ENCODE measurements around the gene ICA1. TPM values are rescaled to one million over a fixed set of nuclear protein-coding genes. Genes with fewer than 3 reads are reported as not detected.

The ICA1 gene
- total RNA-seq, 6 experiments from 2014 or later: not detected

DNA sequence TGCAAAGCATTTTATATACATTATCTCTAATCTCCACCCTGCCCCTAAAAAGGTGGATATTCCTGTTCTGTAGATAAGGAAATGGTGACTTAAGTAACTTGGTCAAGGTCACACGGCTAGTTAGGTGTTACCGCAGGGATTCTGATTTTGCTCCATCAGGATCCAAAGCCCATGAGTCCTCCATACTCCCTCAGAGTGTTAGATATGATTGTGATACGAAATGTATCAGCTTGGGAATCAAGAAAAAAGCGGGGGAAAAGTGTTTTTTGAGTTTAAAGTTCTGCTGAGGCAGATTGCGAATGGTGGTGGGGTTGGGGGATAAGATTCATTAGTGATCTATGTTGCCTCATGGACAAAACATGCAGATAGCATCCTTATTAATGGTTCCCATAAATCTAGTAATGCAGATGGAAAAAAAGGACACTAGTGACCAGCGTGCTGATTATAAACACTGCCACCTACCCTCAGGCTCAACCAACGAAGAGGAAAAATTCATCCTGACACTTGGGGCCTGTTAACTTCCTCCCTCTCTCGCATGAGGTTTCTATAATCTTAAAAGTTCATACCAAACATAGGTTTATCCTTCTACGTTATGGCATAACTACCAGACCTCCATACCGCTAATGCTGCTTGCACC lies 2.3 kb downstream of the ICA1 start:
- H3K4me1 Mint-ChIP-seq (ENCODE audit: low read depth): no peaks in the 10 kb centered on the region
- no peak overlapping the region for H3K27ac Mint-ChIP-seq
- H3K27me3 Mint-ChIP-seq (ENCODE audit: insufficient read depth): peaks cover 15% of the 10 kb centered on the region
- TF ChIP-seq, protein P1, sequence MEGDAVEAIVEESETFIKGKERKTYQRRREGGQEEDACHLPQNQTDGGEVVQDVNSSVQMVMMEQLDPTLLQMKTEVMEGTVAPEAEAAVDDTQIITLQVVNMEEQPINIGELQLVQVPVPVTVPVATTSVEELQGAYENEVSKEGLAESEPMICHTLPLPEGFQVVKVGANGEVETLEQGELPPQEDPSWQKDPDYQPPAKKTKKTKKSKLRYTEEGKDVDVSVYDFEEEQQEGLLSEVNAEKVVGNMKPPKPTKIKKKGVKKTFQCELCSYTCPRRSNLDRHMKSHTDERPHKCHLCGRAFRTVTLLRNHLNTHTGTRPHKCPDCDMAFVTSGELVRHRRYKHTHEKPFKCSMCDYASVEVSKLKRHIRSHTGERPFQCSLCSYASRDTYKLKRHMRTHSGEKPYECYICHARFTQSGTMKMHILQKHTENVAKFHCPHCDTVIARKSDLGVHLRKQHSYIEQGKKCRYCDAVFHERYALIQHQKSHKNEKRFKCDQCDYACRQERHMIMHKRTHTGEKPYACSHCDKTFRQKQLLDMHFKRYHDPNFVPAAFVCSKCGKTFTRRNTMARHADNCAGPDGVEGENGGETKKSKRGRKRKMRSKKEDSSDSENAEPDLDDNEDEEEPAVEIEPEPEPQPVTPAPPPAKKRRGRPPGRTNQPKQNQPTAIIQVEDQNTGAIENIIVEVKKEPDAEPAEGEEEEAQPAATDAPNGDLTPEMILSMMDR (IDR thresholded peaks at IDR 0.05): no peak
- H3K36me3 Mint-ChIP-seq (ENCODE audit: low read depth): no peaks in the 10 kb centered on the region
- H3K9me3 Mint-ChIP-seq: no peaks in the 10 kb centered on the region; the same call in 1 of the 2 replicates
- no peak for DNase-seq
- no peak overlapping the region for H3K4me3 Mint-ChIP-seq

- no peak overlapping the region for H3K4me3 Mint-ChIP-seq
- H3K4me1 Mint-ChIP-seq (ENCODE audit: low read depth): no peaks in the 10 kb centered on the region
- H3K9me3 Mint-ChIP-seq: no peaks in the 10 kb centered on the region; the same call in 1 of the 2 replicates
- no peak overlapping the region for H3K27ac Mint-ChIP-seq
- no peak for DNase-seq
- peaks cover 15% of the 10 kb centered on the region for H3K27me3 Mint-ChIP-seq (ENCODE audit: insufficient read depth)
- H3K36me3 Mint-ChIP-seq (ENCODE audit: low read depth): no peaks in the 10 kb centered on the region
- TF ChIP-seq, protein P1 (IDR thresholded peaks at IDR 0.05): no peak
Observed at GRCh38 chr7:8258734-8259133, 3.2 kb downstream of the ICA1 start.

DNA sequence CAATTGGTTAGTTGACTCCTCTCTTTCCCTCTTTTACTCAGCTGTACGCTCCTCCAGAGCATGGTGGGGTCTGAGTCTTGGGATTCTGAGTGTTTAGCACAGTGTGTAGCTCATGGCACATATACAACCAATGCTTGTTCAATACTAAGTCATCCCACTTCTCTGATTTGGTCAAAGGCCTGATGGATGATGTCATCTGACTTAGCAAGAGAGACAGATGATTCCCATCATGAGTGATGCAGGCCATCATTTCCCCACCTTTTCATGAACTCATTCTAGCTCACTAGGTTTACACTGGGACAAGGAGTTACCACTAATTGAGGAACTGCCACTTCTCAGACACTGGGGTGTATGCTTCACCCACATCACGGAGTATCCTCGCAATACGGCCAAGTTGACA lies 3.8 kb downstream of the ICA1 start:
- TF ChIP-seq, protein P1 (IDR thresholded peaks at IDR 0.05): no peak
- H3K9me3 Mint-ChIP-seq: no peaks in the 10 kb centered on the region; the same call in 1 of the 2 replicates
- no peak overlapping the region for H3K4me3 Mint-ChIP-seq
- no peak for DNase-seq
- no peaks in the 10 kb centered on the region for H3K4me1 Mint-ChIP-seq (ENCODE audit: low read depth)
- H3K36me3 Mint-ChIP-seq (ENCODE audit: low read depth): no peaks in the 10 kb centered on the region
- H3K27ac Mint-ChIP-seq: no peak overlapping the region
- peaks cover 14% of the 10 kb centered on the region for H3K27me3 Mint-ChIP-seq (ENCODE audit: insufficient read depth)

GRCh38 chr7:8255680-8256655 lies 6.0 kb downstream of the ICA1 start:
- Mint-ChIP-seq H3K4me3 (no peak overlapping the region), H3K4me1 (ENCODE audit: low read depth) (peaks cover 5% of the 10 kb centered on the region), H3K27me3 (ENCODE audit: insufficient read depth) (peaks cover 5% of the 10 kb centered on the region), H3K27ac (no peak overlapping the region), H3K9me3 (no peaks in the 10 kb centered on the region; the same call in 1 of the 2 replicates), H3K36me3 (ENCODE audit: low read depth) (no peaks in the 10 kb centered on the region)
- no peak for DNase-seq
- TF ChIP-seq, protein P1 (IDR thresholded peaks at IDR 0.05): no peak

DNA sequence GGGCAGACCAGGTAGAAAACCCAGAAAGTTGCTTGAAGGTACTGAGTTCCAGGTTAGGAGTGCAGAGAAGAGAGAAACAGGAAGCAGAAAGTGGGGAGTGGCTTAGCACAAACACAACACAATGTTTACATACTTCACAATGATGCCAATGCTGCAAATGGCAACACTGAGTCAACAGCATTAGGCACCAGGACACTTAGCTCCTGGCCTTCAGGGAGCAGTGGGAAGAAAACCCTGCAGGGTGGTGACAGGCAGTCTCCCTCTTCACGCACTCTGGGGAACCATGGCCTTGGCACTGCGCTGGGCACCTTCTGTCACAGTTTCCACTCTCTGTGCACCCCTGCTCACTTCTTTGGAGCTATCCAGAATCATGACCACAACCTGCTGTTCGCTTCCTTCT lies 7.3 kb downstream of the ICA1 start:
- H3K4me1 Mint-ChIP-seq (ENCODE audit: low read depth): peaks cover 5% of the 10 kb centered on the region
- peaks cover 4% of the 10 kb centered on the region; the same call in 1 of the 2 replicates for H3K27me3 Mint-ChIP-seq (ENCODE audit: insufficient read depth)
- H3K4me3 Mint-ChIP-seq: no peak overlapping the region
- no peaks in the 10 kb centered on the region for H3K36me3 Mint-ChIP-seq (ENCODE audit: low read depth)
- TF ChIP-seq, protein P1 (IDR thresholded peaks at IDR 0.05): no peak
- no peak for DNase-seq
- H3K9me3 Mint-ChIP-seq: no peaks in the 10 kb centered on the region
- no peak overlapping the region for H3K27ac Mint-ChIP-seq
